ENCODE data around the gene CABLES2.

DNA sequence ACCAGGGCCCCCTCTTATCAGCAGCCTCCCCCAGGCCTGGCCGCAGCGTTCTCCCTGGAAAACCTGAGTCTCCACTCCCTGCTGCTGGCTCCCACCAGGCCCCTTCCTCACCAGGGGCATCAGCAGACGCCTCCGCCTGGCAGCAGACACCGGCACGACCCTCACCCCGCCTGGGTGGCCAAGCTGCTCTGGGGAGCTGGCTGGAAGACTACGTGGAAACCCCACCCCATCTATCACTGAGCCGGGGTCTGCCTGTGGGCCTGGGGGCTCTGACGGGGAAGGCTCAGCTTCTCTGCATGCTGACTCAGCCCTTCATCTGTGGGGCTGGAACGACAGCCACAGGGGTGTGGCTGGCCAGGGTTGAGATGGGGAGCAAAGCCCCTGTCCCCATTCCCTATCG is 39.4 kb upstream of the CABLES2 start:
- TF ChIP-seq POLR2A (IDR thresholded peaks at IDR 0.05; ENCODE audit: low read length) (no peak), BHLHE40 (IDR thresholded peaks at IDR 0.05; ENCODE audit: low read depth, low read length) (no peak), PBX3 (IDR thresholded peaks at IDR 0.05) (no peak), MAX (IDR thresholded peaks at IDR 0.05) (no peak), CTCF (IDR thresholded peaks at IDR 0.05) (no peak), USF2 (IDR thresholded peaks at IDR 0.05) (no peak), CHD2 (IDR thresholded peaks at IDR 0.05; ENCODE audit: low read length, partially characterized antibody) (no peak), PHF8 (IDR thresholded peaks at IDR 0.05; ENCODE audit: borderline replicate concordance, low read depth) (no peak), HOXA7 (CRISPR knock-in tag; IDR thresholded peaks at IDR 0.05) (no peak), RAD21 (conservative IDR thresholded peaks at IDR 0.05 in 1 of 2, IDR thresholded peaks at IDR 0.05 in 1 of 2) (no peak)
- TF ChIP-seq, protein P1, sequence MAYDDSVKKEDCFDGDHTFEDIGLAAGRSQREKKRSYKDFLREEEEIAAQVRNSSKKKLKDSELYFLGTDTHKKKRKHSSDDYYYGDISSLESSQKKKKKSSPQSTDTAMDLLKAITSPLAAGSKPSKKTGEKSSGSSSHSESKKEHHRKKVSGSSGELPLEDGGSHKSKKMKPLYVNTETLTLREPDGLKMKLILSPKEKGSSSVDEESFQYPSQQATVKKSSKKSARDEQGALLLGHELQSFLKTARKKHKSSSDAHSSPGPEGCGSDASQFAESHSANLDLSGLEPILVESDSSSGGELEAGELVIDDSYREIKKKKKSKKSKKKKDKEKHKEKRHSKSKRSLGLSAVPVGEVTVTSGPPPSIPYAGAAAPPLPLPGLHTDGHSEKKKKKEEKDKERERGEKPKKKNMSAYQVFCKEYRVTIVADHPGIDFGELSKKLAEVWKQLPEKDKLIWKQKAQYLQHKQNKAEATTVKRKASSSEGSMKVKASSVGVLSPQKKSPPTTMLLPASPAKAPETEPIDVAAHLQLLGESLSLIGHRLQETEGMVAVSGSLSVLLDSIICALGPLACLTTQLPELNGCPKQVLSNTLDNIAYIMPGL (CRISPR knock-in tag; IDR thresholded peaks at IDR 0.05; ENCODE audit: borderline replicate concordance), result no peak
